Stimulated activated CD4-positive, alpha-beta T cell treated with anti-CD3 and anti-CD28 coated beads, Interleukin-1b, Interleukin-23, amount 100 ng/mL, for 48 hours (primary cell): ENCODE measurements around the gene FARSB.

Source experiments
- DNase-seq: peaks from one replicate; pipeline ENCODE4 v3.0.0-alpha.2; 2020

Gene FARSB

GRCh38 chr2:222656526-222657446, 894 bp upstream of the FARSB start:
- no peak for DNase-seq

- no peak for DNase-seq
These were observed 2.6 kb downstream of the FARSB start for GRCh38 chr2:222653280-222653679.

- DNase-seq, result no peak
These were observed 3.2 kb downstream of the FARSB start for GRCh38 chr2:222652491-222653255.

DNA sequence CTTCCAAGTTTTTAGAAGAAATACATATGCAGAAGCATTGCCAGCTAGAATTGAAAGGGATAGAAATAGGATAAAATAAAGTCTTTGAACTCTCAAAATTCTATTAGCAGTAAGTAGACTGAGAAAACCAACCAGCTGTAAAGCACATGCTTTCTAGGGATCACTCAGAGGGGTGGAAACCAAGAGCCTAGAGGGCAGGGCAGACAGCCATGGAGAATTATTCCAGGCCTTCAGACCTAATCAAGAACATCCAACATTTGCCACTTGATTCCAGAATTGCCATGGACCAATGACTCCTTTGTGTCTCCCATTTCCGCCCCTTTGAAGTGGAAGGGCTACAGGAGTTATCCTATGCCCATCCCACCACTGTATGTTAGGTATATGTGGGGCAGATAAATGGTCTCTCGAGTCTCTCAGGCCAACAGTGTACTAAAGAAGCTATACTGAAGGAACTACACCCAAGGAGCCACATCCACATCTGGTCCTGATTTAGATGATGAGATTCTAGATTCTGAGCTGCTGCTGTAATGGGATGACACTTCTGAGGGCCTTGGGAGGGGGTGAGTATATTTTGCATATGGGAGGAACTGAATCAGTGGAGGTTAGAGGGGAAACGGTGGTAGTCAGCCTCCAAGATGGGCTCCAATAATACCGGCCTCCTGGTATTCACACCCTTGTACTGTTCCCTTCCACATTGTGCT, 4.0 kb downstream of the FARSB start:
- no peak for DNase-seq

- DNase-seq, result no peak
These were observed 6.1 kb downstream of the FARSB start for GRCh38 chr2:222649801-222650200.

GRCh38 chr2:222646008-222646407, 9.9 kb downstream of the FARSB start:
- DNase-seq, result no peak

GRCh38 chr2:222643134-222643533, 12.8 kb downstream of the FARSB start:
- DNase-seq, result no peak

- no peak for DNase-seq
These were observed 14.6 kb downstream of the FARSB start for GRCh38 chr2:222641336-222641735.

DNA sequence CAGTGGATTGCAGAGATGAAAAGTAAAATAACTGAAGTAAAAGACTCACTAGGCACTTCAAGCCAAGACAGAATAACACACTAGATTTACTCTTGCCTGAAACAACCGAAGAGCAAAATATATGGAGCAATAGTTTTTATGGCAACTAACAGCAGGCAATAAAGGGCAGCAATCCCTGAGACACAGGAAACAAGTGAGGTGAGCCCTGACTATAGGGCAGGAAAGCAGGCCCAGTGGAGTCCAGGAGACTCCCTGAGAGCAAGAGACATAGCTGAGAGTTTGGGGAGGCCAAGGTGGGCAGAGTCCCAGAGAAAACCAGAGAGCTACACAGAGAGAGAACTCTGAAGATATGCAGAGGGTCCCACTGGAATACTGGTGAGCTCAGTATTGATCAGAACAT, 18.8 kb downstream of the FARSB start:
- no peak for DNase-seq

- no peak for DNase-seq
These were observed 20.6 kb downstream of the FARSB start for GRCh38 chr2:222635295-222635694.

GRCh38 chr2:222627764-222628163, 28.1 kb downstream of the FARSB start:
- no peak for DNase-seq

- DNase-seq, result no peak
These were observed 32.1 kb downstream of the FARSB start for GRCh38 chr2:222623756-222624309.

DNA sequence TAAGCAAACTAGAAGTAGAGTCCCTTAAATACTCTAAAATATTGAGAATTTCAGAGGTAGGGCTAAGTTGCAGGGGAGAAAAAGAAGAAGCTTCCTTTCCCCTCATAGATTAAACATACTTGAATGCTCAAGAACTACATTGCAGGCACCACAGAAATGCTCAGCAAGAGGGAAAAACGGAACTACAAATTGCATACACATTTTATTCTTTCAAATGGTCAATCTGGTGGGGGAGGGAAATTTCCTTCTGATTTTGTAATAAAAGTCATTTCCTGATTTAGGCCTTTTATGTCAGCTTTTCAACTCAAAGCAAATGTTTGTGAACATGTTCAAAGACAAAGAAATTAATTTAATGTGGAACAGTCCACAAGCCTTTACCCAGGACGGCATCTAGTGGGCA, 33.0 kb downstream of the FARSB start:
- DNase-seq, result no peak

- no peak for DNase-seq
These were observed 34.0 kb downstream of the FARSB start for GRCh38 chr2:222621893-222622292.

DNA sequence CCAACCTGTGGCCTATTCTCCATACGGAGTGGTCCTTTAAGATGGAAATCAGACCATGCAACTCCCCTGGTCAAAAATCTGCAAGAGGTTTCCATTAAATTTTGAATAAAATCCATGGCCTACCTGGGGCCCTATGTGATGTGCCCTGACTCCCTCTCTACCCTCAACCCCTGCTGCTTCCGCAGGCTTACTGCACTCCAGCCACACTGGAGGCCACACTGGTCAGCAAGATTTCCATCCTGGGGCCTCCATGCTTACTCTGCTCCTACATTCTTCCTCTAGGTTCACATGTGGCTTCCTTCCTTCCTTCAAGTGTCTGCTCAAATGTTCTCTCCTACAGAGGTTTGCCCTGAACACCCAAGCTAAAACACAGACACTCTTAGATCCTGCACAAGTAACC, 40.6 kb downstream of the FARSB start:
- DNase-seq, result no peak

DNA sequence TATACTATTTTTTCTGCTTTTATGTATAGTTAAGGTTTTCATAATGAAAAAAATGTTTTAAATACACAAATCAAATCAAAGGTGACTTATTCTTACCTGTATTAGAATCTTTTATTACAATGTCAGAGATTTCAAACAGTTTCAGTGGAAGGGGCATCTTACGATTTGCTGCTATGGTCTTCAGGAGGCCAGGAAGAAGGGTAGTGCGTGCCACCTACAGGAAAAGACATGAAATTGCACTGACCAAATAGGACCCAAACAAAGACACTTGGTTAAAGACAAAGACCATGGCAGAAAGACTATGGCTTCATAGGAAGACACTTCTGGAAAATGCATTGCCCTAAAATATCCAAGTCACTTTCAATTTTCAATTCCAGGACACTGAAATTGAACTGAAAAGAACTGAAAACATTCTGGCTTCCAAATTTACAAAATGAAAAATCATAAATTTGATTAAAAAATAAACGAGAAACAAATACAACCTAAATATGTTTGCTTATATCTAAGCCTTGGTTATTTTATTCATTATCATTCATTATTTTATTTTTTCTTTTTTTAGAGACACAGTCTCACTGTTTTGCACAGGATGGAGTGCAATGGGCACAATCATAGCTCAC, 42.1 kb downstream of the FARSB start:
- no peak for DNase-seq

DNA sequence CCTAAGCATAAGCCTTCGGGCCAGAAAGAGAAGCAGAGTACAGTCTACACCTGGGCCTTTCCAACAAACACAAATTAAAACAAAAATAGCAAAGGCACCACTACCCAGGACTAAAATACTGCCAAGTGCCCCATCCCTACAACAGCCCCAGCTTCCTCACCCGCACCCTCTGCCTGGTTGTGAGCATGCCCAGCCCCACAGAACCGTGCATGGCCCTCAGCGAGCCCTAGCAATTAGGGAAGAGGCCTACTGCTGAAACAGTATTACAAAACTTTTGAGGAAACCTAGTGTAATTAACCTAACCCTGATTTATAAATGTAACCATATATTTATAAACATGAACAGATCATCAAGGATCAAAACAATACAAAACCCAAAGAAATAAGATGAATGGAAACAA, 44.2 kb downstream of the FARSB start:
- no peak for DNase-seq

DNA sequence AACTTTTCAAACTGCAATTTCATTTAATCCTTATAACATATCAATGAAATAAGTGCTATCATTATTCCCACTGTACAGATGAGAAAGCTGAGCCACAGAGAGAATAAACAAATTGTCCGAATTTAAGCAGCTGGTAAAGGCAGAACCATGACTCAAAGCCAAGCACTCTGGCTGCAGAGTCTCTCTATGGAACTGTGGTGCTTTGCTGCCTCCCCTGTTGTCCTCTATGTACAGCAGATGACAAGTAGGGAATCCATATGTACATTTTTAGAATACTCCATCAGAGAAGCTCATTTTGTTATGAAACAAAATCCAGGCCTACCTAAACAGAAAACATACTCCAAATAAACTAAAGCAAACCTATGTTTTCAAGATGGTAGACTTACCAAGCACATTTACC, 45.1 kb downstream of the FARSB start:
- no peak for DNase-seq

GRCh38 chr2:222609381-222609780, 46.5 kb downstream of the FARSB start:
- DNase-seq, result no peak

GRCh38 chr2:222608081-222608480, 47.8 kb downstream of the FARSB start:
- no peak for DNase-seq

DNA sequence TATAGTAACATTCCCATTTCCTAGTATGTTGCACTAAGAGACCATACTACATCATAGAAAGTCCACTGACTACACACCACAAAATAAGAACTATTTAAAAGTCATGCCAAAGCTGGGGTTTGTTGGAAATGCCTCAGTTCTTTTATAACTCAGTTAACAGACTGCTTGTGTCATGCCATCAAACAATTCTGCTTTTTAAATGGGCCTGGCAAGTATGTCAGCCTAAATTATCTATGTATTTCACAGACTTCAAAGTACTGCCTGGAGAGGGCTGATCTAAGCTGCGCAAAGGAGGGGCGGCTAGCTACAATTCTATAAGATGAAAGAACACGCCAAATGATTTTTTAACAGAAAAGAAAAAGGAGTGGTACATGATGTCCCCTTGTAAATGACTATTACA, 49.6 kb downstream of the FARSB start:
- no peak for DNase-seq

GRCh38 chr2:222604749-222605515, 51.0 kb downstream of the FARSB start:
- DNase-seq, result no peak
